K562 (cell line): ENCODE measurements around the gene ARID4B. TPM values are rescaled to one million over a fixed set of nuclear protein-coding genes. Genes with fewer than 3 reads are reported as not detected.
A peak's percentile ranks its signal among the peaks of the same experiment; 100 is the strongest.

Experiments
- CCAR2 ChIP-seq: fragments of 200-400 bp; formaldehyde crosslinking; IDR thresholded peaks from 2 replicates; pipeline ENCODE4 v1.6.1; 2017; ENCODE audit warnings: mild to moderate bottlenecking, low read depth, low read length
- CCNT2 ChIP-seq: IDR thresholded peaks from 2 replicates; pipeline ENCODE4 v1.6.1; 2011; ENCODE audit warnings: borderline replicate concordance, low read depth, mild to moderate bottlenecking, moderate library complexity, mixed read lengths, low read length; ENCODE audit not compliant: insufficient read length; ENCODE audit errors: extremely low read depth
- HDAC1 ChIP-seq, 2 experiments: fragments of 450-650 bp; IDR thresholded peaks; 2 replicates each; pipeline ENCODE4 v1.6.1; 2016 to 2017; ENCODE audit warnings: inconsistent platforms in 1 of 2, mild to moderate bottlenecking in 1 of 2, moderate library complexity in 1 of 2
- KAT8 ChIP-seq: fragments of 450-650 bp; IDR thresholded peaks from 2 replicates; pipeline ENCODE4 v1.6.1; 2016; ENCODE audit warnings: low read depth, mild to moderate bottlenecking
- MYBL2 ChIP-seq, 2 experiments: fragments of 450-650 bp in 1 of 2; sonication (generic) in 1 of 2; formaldehyde crosslinking in 1 of 2; IDR thresholded peaks; 2 replicates each; pipeline versions ENCODE4 v1.6.1 to v1.8.1; 2017 to 2022; ENCODE audit warnings: borderline replicate concordance in 1 of 2, inconsistent platforms in 1 of 2, low read depth in 1 of 2, mild to moderate bottlenecking in 1 of 2, missing genetic modification reagents in 1 of 2, moderate library complexity in 1 of 2
- OTX1 ChIP-seq: fragments of 450-650 bp; formaldehyde crosslinking; IDR thresholded peaks from 2 replicates; pipeline ENCODE4 v1.4.0; 2022; ENCODE audit warnings: mild to moderate bottlenecking
- PML ChIP-seq: IDR thresholded peaks from 2 replicates; pipeline ENCODE4 v1.6.1; 2012; ENCODE audit warnings: low read length, inconsistent platforms
- PTBP1 ChIP-seq: fragments of 200-400 bp; formaldehyde crosslinking; IDR thresholded peaks from 2 replicates; pipeline ENCODE4 v1.6.1; 2017; ENCODE audit warnings: low read depth, low read length
- RBM17 ChIP-seq: fragments of 200-400 bp; formaldehyde crosslinking; IDR thresholded peaks from 2 replicates; pipeline ENCODE4 v1.6.1; 2017; ENCODE audit warnings: low read depth, mild to moderate bottlenecking, low read length, borderline replicate concordance
- RFX1 ChIP-seq: fragments of 450-650 bp; IDR thresholded peaks from 2 replicates; pipeline ENCODE4 v1.6.1; 2016; ENCODE audit warnings: mild to moderate bottlenecking, moderate library complexity
- RHOXF2B ChIP-seq: fragments of 250-450 bp; sonication (Bioruptor Pico); conservative IDR thresholded peaks from 2 replicates; pipeline ENCODE4 v1.5.1; 2021
- SIN3B ChIP-seq: fragments of 450-650 bp; IDR thresholded peaks from 2 replicates; pipeline ENCODE4 v1.6.1; 2017; ENCODE audit warnings: low read depth, mild to moderate bottlenecking, moderate library complexity
- TAF15 ChIP-seq: fragments of 200-400 bp; formaldehyde crosslinking; IDR thresholded peaks from 2 replicates; pipeline ENCODE4 v1.6.1; 2017; ENCODE audit warnings: mild to moderate bottlenecking, low read depth, low read length, moderate library complexity
- ZBTB49 ChIP-seq: sonication (generic); formaldehyde crosslinking; IDR thresholded peaks from 2 replicates; pipeline ENCODE4 v1.8.0; 2022; ENCODE audit warnings: missing genetic modification reagents, mild to moderate bottlenecking, borderline replicate concordance
- ZFP1 ChIP-seq: fragments of 450-650 bp; formaldehyde crosslinking; IDR thresholded peaks from 2 replicates; pipeline ENCODE4 v1.4.0; 2020; ENCODE audit warnings: mild to moderate bottlenecking, mixed read lengths
- ZNF146 ChIP-seq: IDR thresholded peaks from one replicate; pipeline ENCODE4 v1.6.1; 2018; ENCODE audit warnings: missing compliant biosample characterization; ENCODE audit not compliant: unreplicated experiment
- ZNF174 ChIP-seq: fragments of 250-450 bp; sonication (Bioruptor Pico); IDR thresholded peaks from 2 replicates; pipeline ENCODE4 v1.4.0; 2020; ENCODE audit warnings: mild to moderate bottlenecking
- ZNF3 ChIP-seq: fragments of 250-450 bp; sonication (Bioruptor Pico); IDR thresholded peaks from 2 replicates; pipeline ENCODE4 v1.5.0; 2021; ENCODE audit warnings: mild to moderate bottlenecking, moderate library complexity
- ZNF354B ChIP-seq: fragments of 250-450 bp; sonication (Bioruptor Pico); IDR thresholded peaks from 2 replicates; pipeline ENCODE4 v1.4.0; 2020
- ZNF695 ChIP-seq: fragments of 450-650 bp; formaldehyde crosslinking; IDR thresholded peaks from 2 replicates; pipeline ENCODE4 v1.4.0; 2020; ENCODE audit warnings: mild to moderate bottlenecking, moderate library complexity
- polyA plus RNA-seq, 8 experiments: library from polyadenylated mRNA; depleted of rRNA in 4 of 8; stranded (reverse) in 5 of 8; unstranded in 3 of 8; fragments of >200 nt; fragmentation: Nextera tagmentation in 2 of 8; fragmentation: Illumina TruSeq in 1 of 8; extraction: Ambion mirVana in 2 of 8; extraction: Trizol in 1 of 8; gene quantifications; 2 replicates each; pipeline versions ENCODE4 v1.2.1 to v1.2.3, GENCODE V29; 2011 to 2014; ENCODE audit warnings: inconsistent platforms in 1 of 8, missing spikeins in 1 of 8
- total RNA-seq, 7 experiments: library from RNA; depleted of rRNA in 6 of 7; stranded (reverse); fragments of >200 nt in 6 of 7; fragmentation: Illumina TruSeq in 2 of 7; extraction: Trizol in 2 of 7; gene quantifications; 2 replicates each; pipeline versions ENCODE4 v1.2.1 to v1.2.3, GENCODE V29; 2011 to 2021; ENCODE audit warnings: low replicate concordance in 1 of 7
- TF ChIP-seq, protein P1 (sequence below): fragments of 250-450 bp; sonication (Bioruptor Pico); IDR thresholded peaks from 2 replicates; pipeline ENCODE4 v1.4.0; 2020; ENCODE audit warnings: borderline replicate concordance
- TF ChIP-seq, protein P2 (sequence below), 2 experiments: fragments of 250-450 bp in 1 of 2; fragments of 450-650 bp in 1 of 2; sonication (Bioruptor Pico) in 1 of 2; IDR thresholded peaks; 2 replicates each; pipeline versions ENCODE4 v1.6.1 to v1.8.0; 2016 to 2021; ENCODE audit warnings: mild to moderate bottlenecking in 2 of 2, moderate library complexity in 2 of 2, missing compliant biosample characterization in 1 of 2, missing genetic modification characterization in 1 of 2
- TF ChIP-seq, protein P3 (sequence below): sonication (generic); formaldehyde crosslinking; IDR thresholded peaks from 2 replicates; pipeline ENCODE4 v1.5.0; 2020; ENCODE audit warnings: missing genetic modification reagents

The ARID4B gene
- total and polyA plus RNA-seq, 9 of the 15 experiments (the other 6 are each of a cell fraction or from before 2014, with no cell fraction given): 8.4 to 38.9 (median 18.5) TPM

DNA sequence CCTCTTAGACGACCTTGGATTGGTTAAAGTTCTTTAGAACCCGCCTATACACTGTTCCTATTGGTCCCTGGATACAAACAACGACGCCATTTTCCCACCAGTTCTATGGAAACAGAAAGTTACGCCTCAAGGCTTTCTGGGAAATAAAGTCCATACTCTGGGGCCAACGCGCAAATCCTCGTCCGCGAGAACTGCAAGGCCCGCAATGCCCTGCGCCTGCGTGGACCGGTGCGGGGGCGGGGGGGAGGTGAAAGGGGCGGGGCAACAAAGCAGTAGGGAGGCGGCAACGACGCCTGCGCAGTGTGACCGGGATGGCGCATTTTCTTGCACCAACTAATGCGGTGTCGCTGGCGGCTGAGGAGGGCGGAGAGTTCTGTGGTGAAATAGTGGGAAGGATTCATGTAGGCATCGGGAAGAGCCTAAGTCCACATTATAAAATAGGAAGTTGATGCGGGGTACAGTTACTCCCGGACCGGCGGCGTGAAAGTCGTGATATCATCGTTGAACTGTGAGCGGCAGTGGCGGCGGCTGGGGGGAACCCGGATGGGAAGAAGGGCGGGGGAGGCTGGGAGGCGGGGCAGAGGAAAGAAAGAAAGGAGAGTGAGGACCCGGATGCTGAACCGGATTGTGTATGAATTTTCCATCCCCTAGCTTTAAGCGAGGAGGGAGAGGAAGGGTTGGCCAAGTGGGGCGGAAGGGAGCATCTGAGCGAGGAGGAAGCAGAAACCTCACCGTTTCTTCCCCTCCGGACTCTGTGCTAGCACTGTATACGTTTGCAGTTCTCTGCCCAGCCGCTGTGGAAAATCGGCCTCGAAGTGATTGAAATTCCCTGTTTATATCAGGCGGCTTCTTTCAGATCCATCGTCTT lies 526 bp upstream of the ARID4B start, which contains the start of gene GGPS1 (continued):
- TF ChIP-seq, protein P1, sequence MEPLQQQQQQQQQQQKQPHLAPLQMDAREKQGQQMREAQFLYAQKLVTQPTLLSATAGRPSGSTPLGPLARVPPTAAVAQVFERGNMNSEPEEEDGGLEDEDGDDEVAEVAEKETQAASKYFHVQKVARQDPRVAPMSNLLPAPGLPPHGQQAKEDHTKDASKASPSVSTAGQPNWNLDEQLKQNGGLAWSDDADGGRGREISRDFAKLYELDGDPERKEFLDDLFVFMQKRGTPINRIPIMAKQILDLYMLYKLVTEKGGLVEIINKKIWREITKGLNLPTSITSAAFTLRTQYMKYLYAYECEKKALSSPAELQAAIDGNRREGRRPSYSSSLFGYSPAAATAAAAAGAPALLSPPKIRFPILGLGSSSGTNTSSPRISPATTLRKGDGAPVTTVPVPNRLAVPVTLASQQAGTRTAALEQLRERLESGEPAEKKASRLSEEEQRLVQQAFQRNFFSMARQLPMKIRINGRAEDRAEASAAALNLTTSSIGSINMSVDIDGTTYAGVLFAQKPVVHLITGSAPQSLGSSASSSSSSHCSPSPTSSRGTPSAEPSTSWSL: no peak
- TF ChIP-seq ZBTB49 (CRISPR knock-in tag): no peak
- TF ChIP-seq ZNF695 (CRISPR knock-in tag): no peak
- TF ChIP-seq SIN3B: no peak
- TF ChIP-seq, protein P2, sequence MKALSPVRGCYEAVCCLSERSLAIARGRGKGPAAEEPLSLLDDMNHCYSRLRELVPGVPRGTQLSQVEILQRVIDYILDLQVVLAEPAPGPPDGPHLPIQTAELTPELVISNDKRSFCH (CRISPR knock-in tag; IDR thresholded peaks at IDR 0.05): no peak
- TF ChIP-seq, protein P2 (tag; IDR thresholded peaks at IDR 0.05): no peak
- 0 out of 2 replicates have a peak, but pooled peaks have one; percentile 37 for TF ChIP-seq ZFP1
- TF ChIP-seq CCNT2: no peak
- TF ChIP-seq, protein P3, sequence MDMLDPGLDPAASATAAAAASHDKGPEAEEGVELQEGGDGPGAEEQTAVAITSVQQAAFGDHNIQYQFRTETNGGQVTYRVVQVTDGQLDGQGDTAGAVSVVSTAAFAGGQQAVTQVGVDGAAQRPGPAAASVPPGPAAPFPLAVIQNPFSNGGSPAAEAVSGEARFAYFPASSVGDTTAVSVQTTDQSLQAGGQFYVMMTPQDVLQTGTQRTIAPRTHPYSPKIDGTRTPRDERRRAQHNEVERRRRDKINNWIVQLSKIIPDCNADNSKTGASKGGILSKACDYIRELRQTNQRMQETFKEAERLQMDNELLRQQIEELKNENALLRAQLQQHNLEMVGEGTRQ: no peak
- no peak for TF ChIP-seq CCAR2
- no peak for TF ChIP-seq MYBL2 (IDR thresholded peaks at IDR 0.05; ENCODE audit: low read depth)
- no peak for TF ChIP-seq MYBL2 (CRISPR knock-in tag; IDR thresholded peaks at IDR 0.05; ENCODE audit: borderline replicate concordance)
- TF ChIP-seq KAT8: no peak
- no peak for TF ChIP-seq PTBP1
- TF ChIP-seq ZNF146 (CRISPR knock-in tag): no peak
- peak in 1 of 2 experiments; percentile 87; a peak in 2 of 4 replicates for TF ChIP-seq HDAC1 (IDR thresholded peaks at IDR 0.05)
- peak; percentile 71 for TF ChIP-seq PML
- no peak for TF ChIP-seq RHOXF2B
- peak; percentile 88 for TF ChIP-seq RFX1
- peak; percentile 87; the same call in 1 of the 2 replicates for TF ChIP-seq OTX1
- TF ChIP-seq ZNF174 (CRISPR knock-in tag): no peak
- no peak for TF ChIP-seq ZNF3 (CRISPR knock-in tag)
- TF ChIP-seq RBM17: no peak
- no peak for TF ChIP-seq TAF15
- TF ChIP-seq ZNF354B (CRISPR knock-in tag): no peak
